GM23338 (cell line): ENCODE data around the gene MALRD1. TPM values are rescaled to one million over a fixed set of nuclear protein-coding genes. Genes with fewer than 3 reads are reported as not detected.

Source experiments
- polyA plus RNA-seq: library from polyadenylated mRNA; unstranded; fragments of >200 nt; fragmentation: Nextera tagmentation; extraction: Ambion mirVana; gene quantifications from 2 replicates; pipeline ENCODE4 v1.2.1, GENCODE V29; 2016
- small RNA-seq: library from RNA; depleted of rRNA; stranded (forward); fragments of <200 nt; gene quantifications from one replicate; pipeline ENCODE3, GENCODE V24; 2014; ENCODE audit warnings: low replicate concordance
- total RNA-seq: library from RNA; depleted of rRNA; stranded (reverse); fragments of >200 nt; shearing (Covaris generic); gene quantifications from 2 replicates; pipeline ENCODE4 v1.2.3, GENCODE V29; 2014

MALRD1 gene
- total and polyA plus RNA-seq, 2 experiments from 2014 or later = 0.42 to 1.9 TPM

Small RNAs within 50 kb of the gene (small RNA-seq; reads per million reads assigned to genes)
- gene AL354695.1 = not detected
- not detected for gene HMGN1P20
- not detected for gene RF00012
- gene RNA5SP303 = 17.6 reads per million, percentile 98 among the genes with 10 or more reads in this experiment
